ENCODE results near the gene RRP1.

RRP1 gene

GRCh38 chr21:43809853-43810504, 20.6 kb downstream of the RRP1 start:
- Histone ChIP-seq H3K36me3 (ENCODE audit: control insufficient read depth, insufficient read depth, low read length) (no peaks in the 10 kb centered on the region), H3K27ac (ENCODE audit: insufficient read depth, low read depth, low read length, poor library complexity, severe bottlenecking) (no peak overlapping the region), H3K4me1 (ENCODE audit: control insufficient read depth, insufficient read depth, low read length) (peaks cover 12% of the 10 kb centered on the region), H3K4me3 (ENCODE audit: insufficient read depth, low read depth, low read length) (no peak overlapping the region), H3K9me3 (ENCODE audit: control insufficient read depth, low read length) (no peaks in the 10 kb centered on the region), H3K27me3 (ENCODE audit: control insufficient read depth, insufficient read depth, low read length, poor library complexity, severe bottlenecking) (no peaks in the 10 kb centered on the region)
- WGBS, 2 experiments: 80 to 81% methylated on average over 26 of the region's 26 CpGs

- Histone ChIP-seq H3K27me3 (ENCODE audit: control insufficient read depth, insufficient read depth, low read length, poor library complexity, severe bottlenecking) (no peaks in the 10 kb centered on the region), H3K9me3 (ENCODE audit: control insufficient read depth, low read length) (no peaks in the 10 kb centered on the region), H3K27ac (ENCODE audit: insufficient read depth, low read depth, low read length, poor library complexity, severe bottlenecking) (no peak overlapping the region), H3K4me3 (ENCODE audit: insufficient read depth, low read depth, low read length) (no peak overlapping the region), H3K4me1 (ENCODE audit: control insufficient read depth, insufficient read depth, low read length) (peaks cover 12% of the 10 kb centered on the region), H3K36me3 (ENCODE audit: control insufficient read depth, insufficient read depth, low read length) (no peaks in the 10 kb centered on the region)
- 34 to 40% methylated on average over 23 of the region's 23 CpGs for WGBS, 2 experiments
These were observed 21.3 kb downstream of the RRP1 start for GRCh38 chr21:43810505-43811261.

- Histone ChIP-seq H3K36me3 (ENCODE audit: control insufficient read depth, insufficient read depth, low read length) (no peaks in the 10 kb centered on the region), H3K27me3 (ENCODE audit: control insufficient read depth, insufficient read depth, low read length, poor library complexity, severe bottlenecking) (no peaks in the 10 kb centered on the region), H3K4me3 (ENCODE audit: insufficient read depth, low read depth, low read length) (no peak overlapping the region), H3K9me3 (ENCODE audit: control insufficient read depth, low read length) (no peaks in the 10 kb centered on the region), H3K4me1 (ENCODE audit: control insufficient read depth, insufficient read depth, low read length) (peaks cover 12% of the 10 kb centered on the region), H3K27ac (ENCODE audit: insufficient read depth, low read depth, low read length, poor library complexity, severe bottlenecking) (no peak overlapping the region)
- WGBS, 2 experiments: 87 to 88% methylated on average over 24 of the region's 24 CpGs
These were observed 22.1 kb downstream of the RRP1 start for GRCh38 chr21:43811262-43812105.

GRCh38 chr21:43812139-43812821, 22.9 kb downstream of the RRP1 start:
- H3K9me3 ChIP-seq (ENCODE audit: control insufficient read depth, low read length): no peaks in the 10 kb centered on the region
- H3K36me3 ChIP-seq (ENCODE audit: control insufficient read depth, insufficient read depth, low read length): no peaks in the 10 kb centered on the region
- 85 to 90% methylated on average over 27 of the region's 27 CpGs for WGBS, 2 experiments
- H3K27ac ChIP-seq (ENCODE audit: insufficient read depth, low read depth, low read length, poor library complexity, severe bottlenecking): no peak overlapping the region
- H3K4me1 ChIP-seq (ENCODE audit: control insufficient read depth, insufficient read depth, low read length): peaks cover 12% of the 10 kb centered on the region
- H3K27me3 ChIP-seq (ENCODE audit: control insufficient read depth, insufficient read depth, low read length, poor library complexity, severe bottlenecking): no peaks in the 10 kb centered on the region
- no peak overlapping the region for H3K4me3 ChIP-seq (ENCODE audit: insufficient read depth, low read depth, low read length)

- Histone ChIP-seq H3K9me3 (ENCODE audit: control insufficient read depth, low read length) (no peaks in the 10 kb centered on the region), H3K4me3 (ENCODE audit: insufficient read depth, low read depth, low read length) (no peak overlapping the region), H3K36me3 (ENCODE audit: control insufficient read depth, insufficient read depth, low read length) (no peaks in the 10 kb centered on the region), H3K27me3 (ENCODE audit: control insufficient read depth, insufficient read depth, low read length, poor library complexity, severe bottlenecking) (no peaks in the 10 kb centered on the region), H3K4me1 (ENCODE audit: control insufficient read depth, insufficient read depth, low read length) (peaks cover 12% of the 10 kb centered on the region), H3K27ac (ENCODE audit: insufficient read depth, low read depth, low read length, poor library complexity, severe bottlenecking) (no peak overlapping the region)
- WGBS, 2 experiments: 92 to 93% methylated on average over 19 of the region's 19 CpGs
These were observed 23.7 kb downstream of the RRP1 start for GRCh38 chr21:43812957-43813655.

GRCh38 chr21:43813656-43813980, 24.2 kb downstream of the RRP1 start:
- Histone ChIP-seq H3K9me3 (ENCODE audit: control insufficient read depth, low read length) (no peaks in the 10 kb centered on the region), H3K36me3 (ENCODE audit: control insufficient read depth, insufficient read depth, low read length) (no peaks in the 10 kb centered on the region), H3K27me3 (ENCODE audit: control insufficient read depth, insufficient read depth, low read length, poor library complexity, severe bottlenecking) (no peaks in the 10 kb centered on the region), H3K27ac (ENCODE audit: insufficient read depth, low read depth, low read length, poor library complexity, severe bottlenecking) (no peak overlapping the region), H3K4me1 (ENCODE audit: control insufficient read depth, insufficient read depth, low read length) (peaks cover 12% of the 10 kb centered on the region), H3K4me3 (ENCODE audit: insufficient read depth, low read depth, low read length) (no peak overlapping the region)
- WGBS, 2 experiments: 86 to 89% methylated on average over 3 of the region's 5 CpGs

GRCh38 chr21:43814215-43815106, 25.1 kb downstream of the RRP1 start:
- H3K4me1 ChIP-seq (ENCODE audit: control insufficient read depth, insufficient read depth, low read length): peaks cover 12% of the 10 kb centered on the region
- no peak overlapping the region for H3K4me3 ChIP-seq (ENCODE audit: insufficient read depth, low read depth, low read length)
- WGBS, 2 experiments: 75 to 76% methylated on average over 28 of the region's 28 CpGs
- H3K27ac ChIP-seq (ENCODE audit: insufficient read depth, low read depth, low read length, poor library complexity, severe bottlenecking): no peak overlapping the region
- H3K9me3 ChIP-seq (ENCODE audit: control insufficient read depth, low read length): no peaks in the 10 kb centered on the region
- no peaks in the 10 kb centered on the region for H3K36me3 ChIP-seq (ENCODE audit: control insufficient read depth, insufficient read depth, low read length)
- H3K27me3 ChIP-seq (ENCODE audit: control insufficient read depth, insufficient read depth, low read length, poor library complexity, severe bottlenecking): no peaks in the 10 kb centered on the region

GRCh38 chr21:43815107-43815613, 25.8 kb downstream of the RRP1 start:
- Histone ChIP-seq H3K27me3 (ENCODE audit: control insufficient read depth, insufficient read depth, low read length, poor library complexity, severe bottlenecking) (no peaks in the 10 kb centered on the region), H3K36me3 (ENCODE audit: control insufficient read depth, insufficient read depth, low read length) (no peaks in the 10 kb centered on the region), H3K27ac (ENCODE audit: insufficient read depth, low read depth, low read length, poor library complexity, severe bottlenecking) (no peak overlapping the region), H3K4me1 (ENCODE audit: control insufficient read depth, insufficient read depth, low read length) (peaks cover 12% of the 10 kb centered on the region), H3K4me3 (ENCODE audit: insufficient read depth, low read depth, low read length) (no peak overlapping the region), H3K9me3 (ENCODE audit: control insufficient read depth, low read length) (no peaks in the 10 kb centered on the region)
- 50 to 53% methylated on average over 14 of the region's 27 CpGs for WGBS, 2 experiments

- Histone ChIP-seq H3K27ac (ENCODE audit: insufficient read depth, low read depth, low read length, poor library complexity, severe bottlenecking) (no peak overlapping the region), H3K4me1 (ENCODE audit: control insufficient read depth, insufficient read depth, low read length) (peaks cover 9% of the 10 kb centered on the region), H3K4me3 (ENCODE audit: insufficient read depth, low read depth, low read length) (no peak overlapping the region), H3K9me3 (ENCODE audit: control insufficient read depth, low read length) (no peaks in the 10 kb centered on the region), H3K36me3 (ENCODE audit: control insufficient read depth, insufficient read depth, low read length) (no peaks in the 10 kb centered on the region), H3K27me3 (ENCODE audit: control insufficient read depth, insufficient read depth, low read length, poor library complexity, severe bottlenecking) (no peaks in the 10 kb centered on the region)
- 92 to 95% methylated on average over 15 of the region's 15 CpGs for WGBS, 2 experiments
These were observed 26.6 kb downstream of the RRP1 start for GRCh38 chr21:43815991-43816390.

Measured in ectodermal cell (in vitro differentiated cells).